ENCODE results near the gene ATP2A3.

ATP2A3 gene

GRCh38 chr17:4006745-4007211 is 42.5 kb upstream of the ATP2A3 start:
- H3K4me3 ChIP-seq (ENCODE audit: low read depth, low read length) = no peak overlapping the region
- DNase-seq (ENCODE audit: low read depth) = no peak
- no peak for TF ChIP-seq CTCF (conservative IDR thresholded peaks at IDR 0.05; ENCODE audit: low read depth, low read length)

GRCh38 chr17:4006165-4006589 is 41.9 kb upstream of the ATP2A3 start:
- no peak overlapping the region for H3K4me3 ChIP-seq (ENCODE audit: low read depth, low read length)
- TF ChIP-seq CTCF (conservative IDR thresholded peaks at IDR 0.05; ENCODE audit: low read depth, low read length) = no peak
- no peak for DNase-seq (ENCODE audit: low read depth)

GRCh38 chr17:4005296-4006164 is 41.3 kb upstream of the ATP2A3 start:
- TF ChIP-seq CTCF (conservative IDR thresholded peaks at IDR 0.05; ENCODE audit: low read depth, low read length) = no peak
- DNase-seq (ENCODE audit: low read depth) = no peak

GRCh38 chr17:4004517-4005295 is 40.5 kb upstream of the ATP2A3 start:
- peak; percentile 50 for DNase-seq (ENCODE audit: low read depth)
- TF ChIP-seq CTCF (conservative IDR thresholded peaks at IDR 0.05; ENCODE audit: low read depth, low read length) = peak; percentile 69
- H3K4me3 ChIP-seq (ENCODE audit: low read depth, low read length) = no peak overlapping the region

More at GRCh38 chr17:4005296-4006164, 41.3 kb upstream of the ATP2A3 start:
- H3K4me3 ChIP-seq (ENCODE audit: low read depth, low read length) = no peak overlapping the region

- no peak overlapping the region for H3K4me3 ChIP-seq (ENCODE audit: low read depth, low read length)
- DNase-seq (ENCODE audit: low read depth) = peak; percentile 8
- no peak for TF ChIP-seq CTCF (conservative IDR thresholded peaks at IDR 0.05; ENCODE audit: low read depth, low read length)
These were observed 39.5 kb upstream of the ATP2A3 start for GRCh38 chr17:4003501-4004421.

- no peak for DNase-seq (ENCODE audit: low read depth)
- no peak overlapping the region for H3K4me3 ChIP-seq (ENCODE audit: low read depth, low read length)
- TF ChIP-seq CTCF (conservative IDR thresholded peaks at IDR 0.05; ENCODE audit: low read depth, low read length) = no peak
These were observed 38.9 kb upstream of the ATP2A3 start for GRCh38 chr17:4003131-4003500.
